Measurements from ENCODE around the gene THAP9.

DNA sequence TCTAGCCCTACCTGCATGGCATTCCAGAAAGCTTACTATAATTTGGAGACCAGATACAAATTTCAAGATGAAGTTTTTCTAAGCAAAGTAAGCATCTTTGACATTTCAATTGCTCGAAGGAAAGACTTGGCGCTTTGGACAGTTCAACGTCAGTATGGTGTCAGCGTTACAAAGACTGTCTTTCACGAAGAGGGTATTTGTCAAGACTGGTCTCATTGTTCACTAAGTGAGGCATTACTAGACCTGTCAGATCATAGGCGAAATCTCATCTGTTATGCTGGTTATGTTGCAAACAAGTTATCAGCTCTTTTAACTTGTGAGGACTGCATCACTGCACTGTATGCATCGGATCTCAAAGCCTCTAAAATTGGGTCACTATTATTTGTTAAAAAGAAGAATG lies 17.6 kb downstream of the THAP9 start:
- TF ChIP-seq EZH2 (IDR thresholded peaks at IDR 0.05; ENCODE audit: low read depth) = no peak
- TF ChIP-seq, protein P1, sequence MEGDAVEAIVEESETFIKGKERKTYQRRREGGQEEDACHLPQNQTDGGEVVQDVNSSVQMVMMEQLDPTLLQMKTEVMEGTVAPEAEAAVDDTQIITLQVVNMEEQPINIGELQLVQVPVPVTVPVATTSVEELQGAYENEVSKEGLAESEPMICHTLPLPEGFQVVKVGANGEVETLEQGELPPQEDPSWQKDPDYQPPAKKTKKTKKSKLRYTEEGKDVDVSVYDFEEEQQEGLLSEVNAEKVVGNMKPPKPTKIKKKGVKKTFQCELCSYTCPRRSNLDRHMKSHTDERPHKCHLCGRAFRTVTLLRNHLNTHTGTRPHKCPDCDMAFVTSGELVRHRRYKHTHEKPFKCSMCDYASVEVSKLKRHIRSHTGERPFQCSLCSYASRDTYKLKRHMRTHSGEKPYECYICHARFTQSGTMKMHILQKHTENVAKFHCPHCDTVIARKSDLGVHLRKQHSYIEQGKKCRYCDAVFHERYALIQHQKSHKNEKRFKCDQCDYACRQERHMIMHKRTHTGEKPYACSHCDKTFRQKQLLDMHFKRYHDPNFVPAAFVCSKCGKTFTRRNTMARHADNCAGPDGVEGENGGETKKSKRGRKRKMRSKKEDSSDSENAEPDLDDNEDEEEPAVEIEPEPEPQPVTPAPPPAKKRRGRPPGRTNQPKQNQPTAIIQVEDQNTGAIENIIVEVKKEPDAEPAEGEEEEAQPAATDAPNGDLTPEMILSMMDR (conservative IDR thresholded peaks at IDR 0.05) = no peak
